RWPE1 (cell line): ENCODE results near the gene KIRREL2.
"Not testable (repeated sequence)": the region's sequence is repeated elsewhere in the genome, so short reads cannot be mapped to it uniquely, and the experiment has no call there.

Experiments
- CTCF ChIA-PET: fragments of 350-600 bp; sonication (Branson Sonifier 250); formaldehyde crosslinking; extraction: SDS; loops from one replicate; lab custom pipeline; 2021; lab: Yijun Ruan, JAX
- POLR2A ChIA-PET: fragments of 400-600 bp; formaldehyde crosslinking; extraction: SDS; loops from one replicate; lab custom pipeline; 2020; ENCODE audit warnings: antibody characterized with exemption; ENCODE audit not compliant: low non-redundant PET; lab: Yijun Ruan, JAX
- DNase-seq: peaks from one replicate; pipeline ENCODE4 v3.0.0; 2012; ENCODE audit warnings: low spot score
- H3K27ac ChIP-seq: fragments of 450-650 bp; 2 replicates; pipeline ENCODE4 v1.5.1; 2017
- CTCF ChIP-seq: fragments of 450-650 bp; conservative IDR thresholded peaks from 2 replicates; pipeline ENCODE4 v1.5.1; 2017; ENCODE audit warnings: low read depth, mild to moderate bottlenecking

The KIRREL2 gene

GRCh38 chr19:35885225-35885738 is 28.6 kb downstream of the KIRREL2 start:
- no peak for TF ChIP-seq CTCF
- ChIA-PET POLR2A (interaction anchor here (0.6 kb wide), 1 partner anchor 77 kb away, joined by 3 read pairs; no protein-coding TSS in a partner anchor), CTCF (interaction anchor here (0.7 kb wide), 1 partner anchor 46 kb away, joined by 3 read pairs; no protein-coding TSS in a partner anchor)
- no peak for DNase-seq
- 0 out of 2 replicates have a peak overlapping the region, but pooled peaks have one; percentile 9 for H3K27ac ChIP-seq

DNA sequence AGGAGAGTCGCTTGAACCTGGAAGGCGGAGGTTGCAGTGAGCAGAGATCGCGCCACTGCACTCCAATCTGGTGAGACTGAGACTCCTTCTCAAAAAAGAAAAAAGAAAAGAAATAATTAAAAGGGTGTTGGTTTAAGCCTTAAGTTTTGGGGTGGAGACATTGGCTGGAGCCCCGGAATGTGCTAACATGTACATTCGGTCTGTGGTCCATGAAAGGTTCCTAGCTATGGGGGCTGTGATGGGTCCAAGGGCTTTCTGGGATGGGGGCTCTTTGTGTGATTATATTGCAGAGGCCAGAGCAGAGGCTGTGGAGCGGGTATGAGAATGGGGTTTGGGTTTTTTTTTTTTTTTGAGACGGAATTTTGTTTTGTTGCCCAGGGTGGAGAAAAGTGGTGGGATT is 29.2 kb downstream of the KIRREL2 start:
- CTCF ChIA-PET: interaction anchor here (1.2 kb wide), 1 partner anchor 45 kb away, joined by 3 read pairs; no protein-coding TSS in a partner anchor

DNA sequence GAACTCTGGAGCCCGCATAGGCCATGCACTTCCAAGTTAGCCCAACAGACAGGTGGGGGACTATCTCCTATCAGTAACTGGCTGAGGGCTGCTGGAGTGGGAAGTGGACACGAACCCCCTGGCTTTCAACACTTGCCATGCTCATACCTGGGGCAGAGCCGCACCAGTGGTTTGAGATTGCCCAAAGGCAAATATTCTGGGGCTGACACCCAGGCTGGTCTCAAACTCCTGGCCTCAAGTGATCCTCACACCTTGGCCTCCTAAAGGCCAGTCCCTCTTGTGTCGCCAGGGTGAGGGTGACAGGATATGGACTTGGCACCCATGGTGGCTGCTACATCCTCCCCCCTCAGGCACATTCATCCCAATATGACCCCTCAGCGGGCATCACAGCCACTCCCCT is 30.5 kb downstream of the KIRREL2 start:
- POLR2A ChIA-PET: no interaction called here
- no peak for DNase-seq
- TF ChIP-seq CTCF: no peak
- no peak overlapping the region for H3K27ac ChIP-seq
- CTCF ChIA-PET: no interaction called here

More for the DNA sequence above, 29.2 kb downstream of the KIRREL2 start:
- POLR2A ChIA-PET: interaction anchor here (0.6 kb wide), 1 partner anchor 76 kb away, joined by 3 read pairs; no protein-coding TSS in a partner anchor
- no peak for DNase-seq
- no peak for TF ChIP-seq CTCF
- 0 out of 2 replicates have a peak overlapping the region, but pooled peaks have one; percentile 9 for H3K27ac ChIP-seq

- ChIA-PET POLR2A (interaction anchor here (0.7 kb wide), 1 partner anchor 49 kb away, joined by 3 read pairs; no protein-coding TSS in a partner anchor), CTCF (no interaction called here)
- no peak overlapping the region for H3K27ac ChIP-seq
- DNase-seq: no peak
- TF ChIP-seq CTCF: no peak
Observed at GRCh38 chr19:35888398-35888797, 31.7 kb downstream of the KIRREL2 start.

GRCh38 chr19:35889370-35890112 is 32.8 kb downstream of the KIRREL2 start:
- H3K27ac ChIP-seq: no peak overlapping the region
- no peak for TF ChIP-seq CTCF
- POLR2A ChIA-PET: no interaction called here
- CTCF ChIA-PET: interaction anchor here (0.7 kb wide), 1 partner anchor 890 kb away, joined by 4 read pairs; no protein-coding TSS in a partner anchor
- no peak for DNase-seq

DNA sequence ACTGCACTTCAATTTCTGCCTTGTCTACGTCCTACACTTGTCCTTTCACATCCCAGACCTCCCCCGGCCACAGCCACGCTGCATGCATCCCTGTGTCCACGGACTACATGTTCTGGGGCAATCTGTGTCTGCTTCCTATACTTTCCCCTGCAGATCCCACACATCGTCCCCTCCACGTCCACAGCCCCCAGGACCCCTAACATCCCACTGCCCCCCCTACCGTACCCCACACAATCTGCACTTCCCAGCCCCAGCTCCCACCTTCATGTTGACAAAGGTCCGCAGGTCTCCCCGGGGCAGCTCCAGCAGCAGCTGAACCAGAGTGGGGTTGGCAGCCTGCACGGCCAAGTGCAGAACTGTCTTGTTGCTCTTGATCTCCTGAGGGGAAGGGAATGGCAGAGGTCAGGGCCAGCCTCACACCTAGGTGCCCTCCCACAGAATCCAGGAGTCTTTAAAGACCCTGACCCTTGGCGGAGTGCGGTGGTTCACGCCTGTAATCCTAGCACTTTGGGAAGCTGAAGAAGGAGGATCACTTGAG is 33.5 kb downstream of the KIRREL2 start:
- no peak overlapping the region for H3K27ac ChIP-seq
- TF ChIP-seq CTCF: no peak
- ChIA-PET CTCF (no interaction called here), POLR2A (no interaction called here)
- no peak for DNase-seq

- POLR2A ChIA-PET, H3K27ac ChIP-seq, DNase-seq, CTCF ChIA-PET: not testable (repeated sequence)
Observed at GRCh38 chr19:35891819-35892218, 35.1 kb downstream of the KIRREL2 start.
